HG03025 (cell line): ENCODE results near the gene TM9SF3.

Experiments
- ATAC-seq: cut with Tn5 transposase; IDR thresholded peaks from one replicate; pipeline ENCODE4 v1.9.1; 2021; ENCODE audit warnings: mild to moderate bottlenecking, moderate library complexity; ENCODE audit not compliant: unreplicated experiment, low FRiP score

Gene TM9SF3

DNA sequence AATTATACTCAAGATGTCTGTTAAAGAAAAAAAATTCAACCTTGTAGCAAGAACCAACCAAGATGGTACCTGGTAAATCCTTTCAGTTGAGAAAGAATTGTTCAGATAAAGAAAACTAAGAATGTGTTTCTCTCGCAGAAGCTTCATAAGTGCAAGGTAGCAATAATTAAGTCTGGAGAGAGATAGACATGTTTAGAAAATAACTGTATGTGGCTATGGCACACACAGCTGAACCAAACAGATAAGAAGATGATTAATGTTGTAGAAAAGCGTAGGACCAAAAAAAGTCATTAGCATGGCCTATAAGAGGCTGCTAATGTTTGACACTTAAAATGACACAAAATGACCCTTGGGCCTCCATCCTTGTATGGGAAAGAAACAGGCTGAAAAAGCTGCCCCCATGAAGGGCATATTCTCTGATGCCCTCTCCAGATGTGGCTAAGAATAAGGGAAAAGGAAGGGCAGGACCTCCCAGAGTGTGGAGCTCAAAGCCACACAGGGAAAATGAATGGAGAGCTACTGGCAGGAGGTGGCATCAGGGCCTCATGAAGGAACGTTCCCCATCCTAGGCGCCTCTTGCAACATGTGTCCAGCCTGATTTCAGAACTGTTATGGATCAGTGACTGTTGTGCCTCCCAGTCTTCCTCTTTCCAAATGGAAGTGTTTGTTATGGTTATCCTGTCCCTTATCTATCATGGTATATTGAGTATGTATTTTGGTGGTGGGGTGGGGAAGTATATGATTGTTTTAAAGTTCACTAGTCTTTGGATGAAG, 103.8 kb downstream of the TM9SF3 start:
- no peak for ATAC-seq

DNA sequence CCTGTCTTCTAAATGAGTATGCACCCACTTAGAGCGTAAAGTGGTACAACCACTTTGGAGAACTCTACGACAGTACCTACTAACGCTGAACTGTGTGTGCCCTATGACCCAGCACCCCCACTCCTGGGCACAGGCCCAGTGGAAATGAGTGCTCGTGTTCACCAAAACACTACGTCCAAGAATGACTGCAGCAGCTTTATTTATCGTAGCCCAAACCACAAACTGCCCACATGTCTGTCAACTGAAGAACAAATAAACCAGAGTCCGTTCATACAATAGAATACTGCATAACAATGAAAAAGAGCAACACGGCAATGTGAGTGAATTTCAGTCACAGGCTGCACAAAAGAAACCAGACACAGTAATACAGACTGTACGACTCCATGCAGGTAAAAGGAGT, 108.5 kb downstream of the TM9SF3 start:
- ATAC-seq = no peak

DNA sequence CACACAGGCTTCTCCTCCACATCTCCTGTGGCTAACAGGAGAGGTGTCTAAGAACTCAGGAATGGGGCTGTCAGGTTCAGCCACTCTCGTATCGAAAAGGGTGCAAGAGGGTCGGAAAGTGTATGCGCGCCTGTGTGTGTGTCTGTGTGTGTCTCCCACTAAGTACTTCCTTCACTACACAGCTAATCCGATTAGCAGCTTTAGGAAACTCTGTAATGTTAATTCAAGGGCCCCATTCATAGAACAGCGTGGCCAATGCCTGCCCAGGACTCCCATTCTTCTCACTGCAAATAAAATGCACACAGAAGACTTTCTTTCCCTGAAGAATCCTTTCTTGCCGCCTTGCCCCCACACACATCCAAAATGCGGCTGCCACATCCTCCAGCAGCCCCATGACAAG, 112.9 kb downstream of the TM9SF3 start:
- no peak for ATAC-seq

DNA sequence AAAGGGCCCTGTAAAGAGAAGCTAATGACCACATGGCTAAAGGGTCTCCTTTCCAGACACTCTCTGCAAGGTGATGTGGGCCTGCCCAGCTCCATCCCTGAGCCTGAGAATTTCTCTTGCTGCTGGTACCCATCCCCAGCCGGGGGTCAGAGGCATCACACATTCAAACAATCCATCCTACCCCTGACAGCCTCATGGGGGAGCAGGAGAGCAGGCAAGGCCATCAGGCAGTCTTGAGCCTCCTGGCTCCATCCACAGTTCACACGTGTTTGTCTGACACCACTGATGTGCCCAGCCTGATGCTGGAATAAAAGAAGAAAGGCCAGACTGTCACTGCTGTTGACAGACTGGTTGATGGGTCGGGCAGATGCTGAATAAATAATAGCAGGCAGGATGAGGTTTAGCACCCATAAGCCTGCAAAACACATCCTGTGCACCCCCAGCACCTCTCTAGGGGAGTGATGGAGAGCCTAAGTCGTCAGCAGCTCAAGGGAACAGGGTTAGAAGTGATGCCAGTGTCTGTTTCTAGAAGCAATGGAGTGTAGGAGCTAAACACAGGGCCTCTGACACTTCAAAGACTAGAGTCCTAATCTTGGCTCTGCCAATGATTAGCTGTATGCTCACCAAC, 116.6 kb downstream of the TM9SF3 start:
- ATAC-seq = no peak

DNA sequence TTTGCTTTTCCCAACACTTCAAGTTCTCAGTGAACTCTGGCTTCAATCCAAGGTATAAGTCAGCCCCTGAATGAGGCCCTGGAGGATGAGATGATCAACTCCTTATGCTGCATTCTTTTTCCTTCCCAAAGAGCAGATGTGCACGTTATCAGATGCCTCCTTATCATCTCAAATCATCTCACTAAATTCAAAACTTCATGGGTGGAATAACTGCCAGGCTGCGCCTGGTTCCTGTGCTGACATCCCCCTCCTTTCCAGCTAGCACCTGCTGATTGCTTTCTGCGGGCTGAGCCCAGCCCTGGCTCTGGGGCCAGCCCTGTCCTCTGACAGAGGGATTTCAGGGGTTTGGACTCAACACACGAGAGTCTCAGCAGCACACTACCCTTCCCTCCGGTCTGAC, 118.0 kb downstream of the TM9SF3 start:
- no peak for ATAC-seq
